Thymus (tissue), 11 donors: ENCODE data around the gene CD40LG. TPM values are rescaled to one million over a fixed set of nuclear protein-coding genes. Genes with fewer than 3 reads are reported as not detected.

ENCODE experiments used
- DNase-seq, 9 donors: peaks; one replicate each; pipeline ENCODE4 v3.0.0-alpha.2; 2013; ENCODE audit warnings: low spot score in 9 of 9, low read depth in 6 of 9, missing footprints in 1 of 9
- H3K27ac ChIP-seq, 2 donors: one replicate each; pipeline ENCODE4 v1.5.1; 2013; ENCODE audit warnings: control low read depth in 1 of 2, low read depth in 1 of 2, low read length in 1 of 2, mild to moderate bottlenecking in 1 of 2, moderate library complexity in 1 of 2
- H3K27me3 ChIP-seq, 2 donors: one replicate each; pipeline ENCODE4 v1.5.1; 2013; ENCODE audit warnings: low read length in 1 of 2; ENCODE audit not compliant: control insufficient read depth in 2 of 2, insufficient read depth in 1 of 2
- H3K36me3 ChIP-seq, 2 donors: one replicate each; pipeline ENCODE4 v1.5.1; 2013; ENCODE audit warnings: low read length in 1 of 2, mild to moderate bottlenecking in 1 of 2, moderate library complexity in 1 of 2; ENCODE audit not compliant: control insufficient read depth in 2 of 2, insufficient read depth in 2 of 2
- H3K4me1 ChIP-seq, 2 donors: one replicate each; pipeline ENCODE4 v1.5.1; 2013; ENCODE audit warnings: low read length in 2 of 2; ENCODE audit not compliant: control insufficient read depth in 2 of 2, insufficient read depth in 2 of 2
- H3K4me3 ChIP-seq, 2 donors: one replicate each; pipeline ENCODE4 v1.5.1; 2013; ENCODE audit warnings: low read length in 2 of 2, control low read depth in 1 of 2, mild to moderate bottlenecking in 1 of 2
- H3K9me3 ChIP-seq, 2 donors: one replicate each; pipeline ENCODE4 v1.5.1; 2013; ENCODE audit warnings: low read length in 1 of 2, mild to moderate bottlenecking in 1 of 2; ENCODE audit not compliant: control insufficient read depth in 2 of 2, insufficient read depth in 1 of 2
- WGBS: extraction: QIAGEN DNeasy Blood & Tissue Kit; methylation state at CpG from one replicate; pipeline ENCODE4 v1.1.7; 2013; 5-methylcytosine and 5-hydroxymethylcytosine counted together
- polyA plus RNA-seq: library from polyadenylated mRNA; stranded (reverse); fragments of 200-250 nt; gene quantifications from one replicate; pipeline ENCODE4 v1.2.3, GENCODE V29; 2013
- total RNA-seq: library from RNA; stranded (reverse); fragments of 120-200 nt; gene quantifications from one replicate; pipeline ENCODE4 v1.2.4, GENCODE V29; 2013
- donor health status: healthy.

The CD40LG gene
- total and polyA plus RNA-seq, 2 donors, result 4.3 to 9.2 TPM

GRCh38 chrX:136620780-136621179, 27.2 kb upstream of the CD40LG start:
- DNase-seq, result no peak
- H3K9me3 ChIP-seq, result no peaks in the 10 kb centered on the region

GRCh38 chrX:136622568-136622967, 25.4 kb upstream of the CD40LG start:
- H3K4me1 ChIP-seq, result peaks cover 3 to 24% of the 10 kb centered on the region in 2 donors
- no peak overlapping the region for H3K27ac ChIP-seq
- H3K4me3 ChIP-seq, result no peak overlapping the region
- no peaks in the 10 kb centered on the region for H3K36me3 ChIP-seq
- H3K27me3 ChIP-seq, result no peaks in the 10 kb centered on the region
- no peaks in the 10 kb centered on the region for H3K9me3 ChIP-seq
- no peak for DNase-seq
- WGBS, result 97% methylated on average over 4 of the region's 4 CpGs

More at GRCh38 chrX:136620780-136621179, 27.2 kb upstream of the CD40LG start:
- no peak overlapping the region for H3K4me3 ChIP-seq
- no peaks in the 10 kb centered on the region for H3K36me3 ChIP-seq
- H3K4me1 ChIP-seq, result peaks cover 0 to 28% of the 10 kb centered on the region in 2 donors
- no peak overlapping the region for H3K27ac ChIP-seq
- H3K27me3 ChIP-seq, result no peaks in the 10 kb centered on the region

- Histone ChIP-seq H3K9me3 (no peaks in the 10 kb centered on the region), H3K36me3 (no peaks in the 10 kb centered on the region), H3K4me3 (no peak overlapping the region), H3K4me1 (peaks cover 3 to 24% of the 10 kb centered on the region in 2 donors), H3K27ac (no peak overlapping the region), H3K27me3 (no peaks in the 10 kb centered on the region)
- WGBS, result 30% methylated on average over 1 of the region's 1 CpG
- no peak for DNase-seq
Observed at GRCh38 chrX:136623396-136623795, 24.6 kb upstream of the CD40LG start.

- no peak overlapping the region for H3K27ac ChIP-seq
- peaks cover 11 to 37% of the 10 kb centered on the region in 2 donors for H3K4me1 ChIP-seq
- no peaks in the 10 kb centered on the region for H3K36me3 ChIP-seq
- DNase-seq, result no peak
- no peaks in the 10 kb centered on the region for H3K9me3 ChIP-seq
- no peaks in the 10 kb centered on the region for H3K27me3 ChIP-seq
- WGBS, result 99% methylated on average over 2 of the region's 2 CpGs
- no peak overlapping the region for H3K4me3 ChIP-seq
Observed at GRCh38 chrX:136625246-136625645, 22.7 kb upstream of the CD40LG start.

- WGBS, result 90% methylated on average over 2 of the region's 2 CpGs
- no peak overlapping the region for H3K4me3 ChIP-seq
- no peak overlapping the region for H3K27ac ChIP-seq
- H3K27me3 ChIP-seq, result no peaks in the 10 kb centered on the region
- H3K4me1 ChIP-seq, result peaks cover 13 to 46% of the 10 kb centered on the region in 2 donors
- no peak for DNase-seq
- H3K9me3 ChIP-seq, result no peaks in the 10 kb centered on the region
- no peaks in the 10 kb centered on the region for H3K36me3 ChIP-seq
Observed at GRCh38 chrX:136626237-136626636, 21.7 kb upstream of the CD40LG start.

GRCh38 chrX:136626891-136627290, 21.1 kb upstream of the CD40LG start:
- peaks cover 15 to 44% of the 10 kb centered on the region in 2 donors for H3K4me1 ChIP-seq
- H3K36me3 ChIP-seq, result no peaks in the 10 kb centered on the region
- no peak overlapping the region for H3K4me3 ChIP-seq
- no peaks in the 10 kb centered on the region for H3K9me3 ChIP-seq
- no peaks in the 10 kb centered on the region for H3K27me3 ChIP-seq
- 26% methylated on average over 1 of the region's 1 CpG for WGBS
- no peak for DNase-seq
- H3K27ac ChIP-seq, result no peak overlapping the region

GRCh38 chrX:136627409-136627808, 20.5 kb upstream of the CD40LG start:
- Histone ChIP-seq H3K4me1 (peaks cover 15 to 44% of the 10 kb centered on the region in 2 donors), H3K4me3 (no peak overlapping the region), H3K9me3 (no peaks in the 10 kb centered on the region), H3K27ac (no peak overlapping the region), H3K27me3 (no peaks in the 10 kb centered on the region), H3K36me3 (no peaks in the 10 kb centered on the region)
- 61% methylated on average over 4 of the region's 4 CpGs for WGBS
- DNase-seq, result peak in 1 of 9 donors; percentile 52

GRCh38 chrX:136629084-136629750, 18.7 kb upstream of the CD40LG start:
- Histone ChIP-seq H3K9me3 (no peaks in the 10 kb centered on the region), H3K4me1 (peaks cover 15 to 48% of the 10 kb centered on the region in 2 donors), H3K4me3 (no peak overlapping the region), H3K36me3 (no peaks in the 10 kb centered on the region), H3K27ac (peak overlapping the region; percentile 42 to 61), H3K27me3 (no peaks in the 10 kb centered on the region)
- DNase-seq, result peak in 1 of 9 donors; percentile 55
- 13% methylated on average over 6 of the region's 6 CpGs for WGBS

GRCh38 chrX:136630881-136631280, 17.1 kb upstream of the CD40LG start:
- H3K9me3 ChIP-seq, result no peaks in the 10 kb centered on the region
- H3K4me1 ChIP-seq, result peaks cover 20 to 53% of the 10 kb centered on the region in 2 donors
- H3K27ac ChIP-seq, result peak overlapping the region; percentile 61 to 70
- WGBS, result 0% methylated on average over 1 of the region's 1 CpG
- peak in 7 of 9 donors; percentile 38 to 87 (median 65) for DNase-seq
- H3K4me3 ChIP-seq, result no peak overlapping the region
- H3K27me3 ChIP-seq, result no peaks in the 10 kb centered on the region
- no peaks in the 10 kb centered on the region for H3K36me3 ChIP-seq
